Ramos (cell line): ENCODE measurements around the gene MPDU1.
"Not testable (repeated sequence)": the region's sequence is repeated elsewhere in the genome, so short reads cannot be mapped to it uniquely, and the experiment has no call there.

Experiments used
- in situ Hi-C: fragments of 300-500 bp; cut with MboI; formaldehyde crosslinking; loops from one replicate; pipeline ENCODE4 v1.14.3; 2022; ENCODE audit warnings: low sequenced_read_pairs; ENCODE audit not compliant: unreplicated experiment

The MPDU1 gene

DNA sequence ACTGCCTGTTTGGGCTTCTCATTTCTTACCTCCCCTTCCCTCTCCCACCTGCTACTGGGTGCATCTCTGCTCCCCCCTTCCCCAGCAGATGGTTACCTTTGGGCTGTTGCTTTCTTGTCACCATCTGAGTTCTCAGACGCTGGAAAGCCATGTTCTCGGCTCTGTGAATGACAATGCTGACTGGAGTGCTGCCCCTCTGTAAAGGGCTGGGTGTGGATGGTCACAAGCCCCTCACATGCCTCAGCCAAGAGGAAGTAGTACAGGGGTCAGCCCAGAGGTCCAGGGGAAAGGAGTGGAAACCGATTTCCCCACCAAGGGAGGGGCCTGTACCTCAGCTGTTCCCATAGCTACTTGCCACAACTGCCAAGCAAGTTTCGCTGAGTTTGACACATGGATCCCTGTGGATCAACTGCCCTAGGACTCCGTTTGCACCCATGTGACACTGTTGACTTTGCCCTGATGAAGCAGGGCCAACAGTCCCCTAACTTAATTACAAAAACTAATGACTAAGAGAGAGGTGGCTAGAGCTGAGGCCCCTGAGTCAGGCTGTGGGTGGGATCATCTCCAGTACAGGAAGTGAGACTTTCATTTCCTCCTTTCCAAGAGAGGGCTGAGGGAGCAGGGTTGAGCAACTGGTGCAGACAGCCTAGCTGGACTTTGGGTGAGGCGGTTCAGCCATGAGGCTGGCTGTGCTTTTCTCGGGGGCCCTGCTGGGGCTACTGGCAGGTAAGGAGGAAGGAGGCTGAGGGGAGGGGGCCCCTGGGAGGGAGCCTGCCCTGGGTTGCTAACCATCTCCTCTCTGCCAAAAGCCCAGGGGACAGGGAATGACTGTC lies 4.4 kb upstream of the MPDU1 start, which contains the start of gene CD68:
Gene CD68, plus strand, starts transcription at position 638 of the 833 bp plus-strand sequence. Its CDS starts 40 bp downstream, at position 678.
- in situ Hi-C loops: no loop called here

DNA sequence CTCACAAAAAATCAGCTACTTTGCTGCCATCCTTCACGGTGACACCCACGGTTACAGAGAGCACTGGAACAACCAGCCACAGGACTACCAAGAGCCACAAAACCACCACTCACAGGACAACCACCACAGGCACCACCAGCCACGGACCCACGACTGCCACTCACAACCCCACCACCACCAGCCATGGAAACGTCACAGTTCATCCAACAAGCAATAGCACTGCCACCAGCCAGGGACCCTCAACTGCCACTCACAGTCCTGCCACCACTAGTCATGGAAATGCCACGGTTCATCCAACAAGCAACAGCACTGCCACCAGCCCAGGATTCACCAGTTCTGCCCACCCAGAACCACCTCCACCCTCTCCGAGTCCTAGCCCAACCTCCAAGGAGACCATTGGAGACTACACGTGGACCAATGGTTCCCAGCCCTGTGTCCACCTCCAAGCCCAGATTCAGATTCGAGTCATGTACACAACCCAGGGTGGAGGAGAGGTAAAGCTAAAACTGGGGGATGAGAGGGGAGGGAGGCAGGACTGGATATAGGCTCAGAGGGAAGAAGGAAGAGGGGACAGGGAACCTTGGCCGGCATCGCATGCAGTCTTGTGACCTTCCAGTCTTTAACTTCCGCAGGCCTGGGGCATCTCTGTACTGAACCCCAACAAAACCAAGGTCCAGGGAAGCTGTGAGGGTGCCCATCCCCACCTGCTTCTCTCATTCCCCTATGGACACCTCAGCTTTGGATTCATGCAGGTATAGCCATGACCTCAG lies 3.6 kb upstream of the MPDU1 start:
- in situ Hi-C loops: no loop called here

DNA sequence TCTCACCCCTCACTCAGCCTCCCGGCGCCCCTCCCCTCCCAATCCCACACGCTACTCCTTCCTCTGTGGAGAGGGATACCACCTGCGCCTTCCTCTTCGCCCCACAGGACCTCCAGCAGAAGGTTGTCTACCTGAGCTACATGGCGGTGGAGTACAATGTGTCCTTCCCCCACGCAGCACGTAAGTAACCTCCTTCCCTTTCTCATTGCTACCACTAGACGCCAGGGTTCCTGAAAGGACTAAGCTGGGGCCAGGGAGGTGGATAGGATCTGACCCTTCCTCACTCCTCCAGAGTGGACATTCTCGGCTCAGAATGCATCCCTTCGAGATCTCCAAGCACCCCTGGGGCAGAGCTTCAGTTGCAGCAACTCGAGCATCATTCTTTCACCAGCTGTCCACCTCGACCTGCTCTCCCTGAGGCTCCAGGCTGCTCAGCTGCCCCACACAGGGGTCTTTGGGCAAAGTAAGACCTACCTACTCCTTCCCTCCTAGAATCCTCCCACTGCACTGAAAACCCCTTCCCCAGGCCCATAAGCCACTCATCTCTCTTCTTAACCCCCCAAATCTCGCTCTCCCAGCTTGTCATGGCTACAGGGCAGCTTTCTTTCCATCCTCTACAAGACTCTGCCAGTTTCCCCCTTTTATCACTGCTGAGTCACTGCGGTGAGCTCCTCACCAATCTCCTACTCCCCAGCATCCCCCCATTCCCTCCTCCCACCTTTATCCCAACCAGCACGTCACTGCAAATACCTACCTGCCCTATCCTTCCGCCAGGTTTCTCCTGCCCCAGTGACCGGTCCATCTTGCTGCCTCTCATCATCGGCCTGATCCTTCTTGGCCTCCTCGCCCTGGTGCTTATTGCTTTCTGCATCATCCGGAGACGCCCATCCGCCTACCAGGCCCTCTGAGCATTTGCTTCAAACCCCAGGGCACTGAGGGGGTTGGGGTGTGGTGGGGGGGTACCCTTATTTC lies 2.8 kb upstream of the MPDU1 start:
- in situ Hi-C loops: no loop called here

DNA sequence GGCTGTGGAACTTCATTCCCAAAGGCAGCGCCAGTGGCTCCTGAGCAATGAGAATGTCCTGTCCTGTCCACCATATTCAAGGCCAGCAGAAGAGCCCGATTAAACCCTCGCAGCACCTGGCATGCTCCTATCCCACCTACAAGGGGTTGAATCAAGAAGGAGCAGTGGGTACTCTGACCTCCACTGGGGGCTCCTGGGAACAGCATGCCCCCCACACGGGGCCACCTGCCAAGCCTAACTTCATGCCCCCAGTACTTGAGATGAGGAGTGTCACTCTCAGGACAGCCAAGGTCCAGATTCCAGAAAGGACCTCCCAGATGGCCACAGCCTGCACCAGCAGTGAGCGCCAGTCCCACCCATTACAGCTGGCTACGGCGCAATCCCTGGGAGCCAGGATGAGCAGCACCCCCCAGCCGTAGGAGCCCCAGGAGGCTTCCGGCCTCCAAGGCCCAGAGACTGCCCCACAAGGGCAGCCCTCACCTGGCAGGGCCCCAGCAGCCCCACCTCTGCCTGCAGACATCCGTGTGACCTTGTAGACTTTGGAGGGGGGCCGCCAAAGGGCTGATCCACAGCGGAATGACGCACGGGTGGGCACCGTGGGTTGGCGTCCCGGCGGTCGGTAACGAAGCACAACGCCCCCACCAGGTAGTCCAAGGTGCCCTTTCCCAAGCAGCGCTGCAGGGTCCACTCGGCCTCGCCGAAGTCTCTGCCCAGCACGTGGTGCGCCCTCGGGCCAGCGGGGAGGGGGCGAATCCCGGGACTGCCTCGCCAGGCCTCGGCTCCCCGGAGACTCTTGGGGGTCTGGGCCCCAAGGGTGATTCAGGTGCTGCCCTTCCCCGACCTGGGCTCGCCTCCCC lies 1.0 kb upstream of the MPDU1 start:
- in situ Hi-C loops: no loop called here

DNA sequence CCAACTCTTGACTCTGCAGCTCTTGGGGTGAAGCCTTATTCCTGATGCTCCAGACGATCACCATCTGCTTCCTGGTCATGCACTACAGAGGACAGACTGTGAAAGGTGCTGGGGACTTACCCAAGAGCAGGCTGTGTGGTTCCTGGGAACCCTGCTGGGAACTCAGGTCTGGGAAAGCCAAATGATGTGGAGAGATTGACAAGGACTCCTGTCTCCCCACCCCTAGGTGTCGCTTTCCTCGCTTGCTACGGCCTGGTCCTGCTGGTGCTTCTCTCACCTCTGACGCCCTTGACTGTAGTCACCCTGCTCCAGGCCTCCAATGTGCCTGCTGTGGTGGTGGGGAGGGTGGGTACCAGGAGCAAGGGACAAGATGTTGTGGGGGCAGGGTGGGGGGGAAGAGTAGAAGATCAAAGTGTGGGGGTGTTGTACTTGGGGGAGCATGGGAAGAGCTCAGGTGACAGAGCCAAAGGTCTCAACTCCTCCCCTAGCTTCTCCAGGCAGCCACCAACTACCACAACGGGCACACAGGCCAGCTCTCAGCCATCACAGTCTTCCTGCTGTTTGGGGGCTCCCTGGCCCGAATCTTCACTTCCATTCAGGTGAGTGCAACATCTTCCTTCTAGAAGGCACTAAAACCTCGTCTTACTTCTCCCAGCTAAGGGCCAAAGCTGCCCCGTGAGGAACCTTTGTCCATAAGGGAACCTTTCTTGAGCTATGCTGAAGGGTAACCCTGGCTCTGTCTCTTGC lies 3.2 kb downstream of the MPDU1 start:
- in situ Hi-C loops: no loop called here

DNA sequence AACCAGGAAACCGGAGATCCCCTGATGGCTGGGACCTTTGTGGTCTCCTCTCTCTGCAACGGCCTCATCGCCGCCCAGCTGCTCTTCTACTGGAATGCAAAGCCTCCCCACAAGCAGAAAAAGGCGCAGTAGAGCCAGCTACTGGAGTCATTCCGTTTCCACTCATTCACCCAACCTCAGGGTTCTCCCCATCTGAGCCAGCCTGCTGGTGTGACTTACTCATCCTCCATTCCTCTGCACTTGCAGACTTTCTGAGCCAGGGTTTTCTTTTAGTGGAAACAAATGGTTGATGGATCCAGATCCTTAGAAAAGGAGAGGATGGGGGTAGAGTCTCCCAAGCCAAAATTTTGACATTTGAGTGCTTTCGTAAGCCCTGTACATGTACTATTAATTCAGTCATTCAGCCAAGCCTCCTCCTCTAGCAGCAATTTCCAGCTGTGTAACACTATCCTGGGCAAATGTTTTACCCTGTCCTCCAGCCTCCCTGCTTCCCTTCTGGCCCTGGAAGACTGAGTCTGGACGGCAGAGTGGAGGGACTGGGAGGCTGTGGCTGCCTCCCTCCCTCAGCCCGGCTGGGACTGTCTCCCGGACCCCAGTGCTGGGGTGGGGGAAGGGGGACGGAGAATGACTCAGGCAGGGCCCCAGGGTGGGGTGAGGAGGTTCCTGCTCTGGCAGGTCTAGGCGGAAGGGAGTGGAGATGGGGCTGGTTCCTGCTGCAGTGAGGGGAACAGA lies 3.9 kb downstream of the MPDU1 start:
- in situ Hi-C loops: no loop called here

DNA sequence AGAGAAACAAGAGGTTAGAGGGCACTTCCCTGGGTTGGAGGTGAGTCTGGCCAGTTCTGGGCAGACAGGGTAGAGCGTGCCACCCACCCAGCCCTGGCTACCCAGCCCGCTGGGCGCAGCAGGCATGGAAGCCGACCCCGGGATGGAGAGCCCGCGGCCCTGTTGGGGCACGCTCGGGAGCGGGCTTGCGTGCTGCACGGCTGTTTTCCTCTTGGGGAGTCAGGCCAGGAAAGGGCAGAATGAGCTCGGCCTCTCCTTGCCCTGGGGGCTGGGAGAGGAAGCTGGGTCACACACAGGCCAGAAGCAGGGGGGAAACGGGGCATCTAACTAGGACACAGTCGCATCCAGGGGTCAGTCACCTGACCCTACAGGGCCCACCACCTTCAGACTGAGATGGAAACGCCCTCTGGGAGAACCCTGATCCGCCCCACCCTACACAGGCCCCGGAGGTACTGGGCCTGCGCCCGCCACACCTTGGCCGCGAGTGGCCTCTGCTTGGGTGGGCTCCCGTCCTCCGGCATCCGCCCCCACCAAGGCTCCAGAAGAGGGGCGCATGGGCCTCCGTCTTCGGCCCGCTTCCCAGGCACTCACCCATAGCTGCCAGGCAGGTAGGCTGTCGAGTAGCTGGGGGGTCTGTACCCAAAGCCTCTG lies 5.0 kb downstream of the MPDU1 start:
- in situ Hi-C loops: no loop called here

DNA sequence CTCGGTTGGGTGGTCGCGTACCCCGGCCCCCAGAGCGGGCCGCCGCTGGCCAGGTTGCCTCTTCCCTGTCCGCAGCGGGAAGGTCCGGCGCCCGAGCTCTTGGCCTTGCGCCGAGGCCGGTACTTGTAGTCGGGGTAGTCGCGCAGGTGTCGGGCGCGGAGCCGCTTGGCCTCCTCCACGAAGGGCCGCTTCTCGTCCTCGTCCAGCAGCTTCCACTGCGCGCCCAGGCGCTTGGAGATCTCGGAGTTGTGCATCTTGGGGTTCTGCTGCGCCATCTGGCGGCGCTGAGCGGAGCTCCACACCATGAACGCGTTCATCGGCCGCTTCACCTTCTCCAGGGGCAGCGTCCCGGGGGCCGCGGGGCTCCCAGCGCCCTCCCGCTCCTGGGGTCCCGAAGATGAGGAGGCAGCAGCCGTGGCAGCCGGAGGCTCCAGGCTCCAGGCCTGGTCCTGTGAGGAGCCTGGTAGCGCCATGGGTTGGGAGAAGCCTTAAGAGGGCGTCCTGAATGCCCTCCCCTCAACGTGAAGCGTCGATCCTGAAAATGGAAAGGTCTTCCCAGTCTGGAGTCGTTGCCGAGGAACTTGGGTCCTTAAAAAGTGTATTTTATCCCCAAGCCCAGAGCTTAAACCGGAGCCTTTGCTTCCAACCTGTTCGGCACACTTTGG lies 5.7 kb downstream of the MPDU1 start:
- in situ Hi-C loops: no loop called here

DNA sequence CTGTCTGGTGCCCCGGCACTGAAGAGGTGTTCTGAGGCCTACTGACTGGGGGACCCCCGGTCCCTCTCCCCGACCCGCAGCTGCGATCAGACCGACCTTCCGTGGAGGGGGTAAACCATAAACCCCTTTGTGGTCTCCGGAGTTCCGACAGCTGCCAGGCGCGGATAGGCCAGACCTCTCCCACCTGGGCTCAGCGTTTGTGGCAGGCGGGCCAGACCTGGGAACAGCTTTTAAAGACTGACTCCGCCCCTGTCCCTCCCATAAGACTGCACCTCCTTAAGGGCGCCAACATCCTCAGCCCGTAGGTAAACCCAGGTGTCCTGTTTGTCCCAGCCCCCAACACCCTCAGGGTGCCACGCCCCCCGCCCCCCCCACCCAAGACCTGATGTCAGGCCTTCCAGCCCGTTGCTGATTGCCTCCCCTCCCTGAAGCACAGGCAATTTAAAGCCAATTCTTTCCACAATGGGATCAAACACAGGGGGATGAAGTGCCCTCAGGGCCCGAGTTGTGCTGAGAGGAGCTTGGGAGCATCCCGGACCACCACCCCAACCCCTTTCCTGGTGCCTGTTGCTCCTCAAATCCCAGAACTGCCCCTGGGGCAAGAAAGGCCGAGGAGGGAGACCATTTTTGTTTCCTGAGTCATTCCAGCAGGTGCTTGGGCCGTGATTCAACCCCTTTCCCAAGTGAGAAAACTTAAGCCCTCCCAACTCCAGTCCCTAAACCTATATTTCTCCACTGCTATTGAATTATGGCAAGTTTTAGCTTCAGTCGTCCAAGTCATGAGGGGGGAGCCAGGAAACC lies 6.4 kb downstream of the MPDU1 start, which contains the start of gene SOX15:
Gene SOX15, minus strand, starts transcription at position 204 of the 801 bp plus-strand sequence. CDS start 418 bp downstream, outside the sequence.
- in situ Hi-C loops: no loop called here

DNA sequence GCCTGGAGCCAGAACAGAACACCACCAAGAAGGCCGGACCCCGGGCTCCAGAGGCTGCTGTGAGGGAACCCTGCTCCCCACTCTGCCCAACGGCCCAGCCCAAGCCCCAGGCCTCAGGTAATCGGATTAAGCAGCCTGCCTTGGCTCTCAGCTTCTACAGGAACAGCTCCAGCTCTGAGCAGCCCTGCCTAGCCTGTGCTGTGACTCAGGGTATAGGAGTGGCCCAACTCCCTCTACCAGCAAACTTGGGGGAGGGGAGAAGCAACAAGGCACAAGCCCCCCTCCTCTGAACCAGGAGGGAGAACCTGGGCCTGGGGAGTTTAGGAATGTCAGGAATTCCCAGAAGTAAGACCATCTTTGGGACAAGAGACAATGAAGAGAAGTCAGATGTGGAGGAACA lies 7.1 kb downstream of the MPDU1 start:
- in situ Hi-C loops: no loop called here

DNA sequence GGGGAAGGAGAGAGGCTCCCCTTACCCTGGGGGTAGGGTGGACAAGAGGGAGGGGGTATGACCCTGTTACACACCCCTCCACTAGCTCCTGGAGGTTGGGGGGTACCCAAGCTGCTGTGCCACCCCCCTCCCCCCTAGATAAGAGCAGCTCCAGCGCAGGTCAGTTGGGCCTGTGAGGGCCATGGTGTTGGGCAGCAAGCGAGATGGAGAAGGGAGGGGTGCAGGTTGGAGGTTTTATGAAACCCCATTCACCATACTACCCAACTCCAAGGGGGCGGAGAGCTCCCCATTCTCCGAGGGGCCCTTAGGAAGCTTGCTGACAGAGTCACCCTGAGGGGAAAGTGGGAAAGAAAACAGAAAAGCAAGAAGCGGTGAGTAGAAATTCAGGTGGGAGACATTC lies 7.9 kb downstream of the MPDU1 start:
- in situ Hi-C loops: no loop called here

DNA sequence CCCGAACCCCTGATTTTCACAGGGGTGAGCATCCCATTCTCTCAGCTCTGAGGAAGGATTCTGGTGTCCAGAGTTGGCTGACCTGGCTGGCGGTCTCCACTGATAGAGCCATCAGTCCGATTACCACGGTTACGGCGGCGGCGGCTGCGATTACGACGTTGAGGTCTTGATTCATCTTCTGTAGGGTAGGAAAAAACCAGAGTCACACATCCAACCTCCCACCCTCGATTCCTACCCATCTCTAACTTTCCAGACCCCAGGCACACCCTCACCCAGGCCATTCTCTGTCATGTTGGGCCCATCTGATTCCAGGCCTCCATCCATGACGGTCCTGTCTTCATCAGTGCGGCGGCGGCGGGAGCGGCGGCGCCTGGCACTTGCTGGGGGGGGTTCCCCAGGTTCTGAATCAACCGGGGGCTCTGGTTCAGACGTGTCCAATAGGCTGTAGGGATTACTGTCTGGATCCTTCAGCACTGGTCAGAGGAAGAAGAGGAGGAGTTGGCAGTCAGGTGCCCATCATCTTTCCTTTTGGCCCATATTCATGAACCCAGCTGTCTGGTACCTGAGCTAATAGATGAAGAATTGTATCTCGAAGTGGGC lies 8.9 kb downstream of the MPDU1 start:
- in situ Hi-C loops: no loop called here

DNA sequence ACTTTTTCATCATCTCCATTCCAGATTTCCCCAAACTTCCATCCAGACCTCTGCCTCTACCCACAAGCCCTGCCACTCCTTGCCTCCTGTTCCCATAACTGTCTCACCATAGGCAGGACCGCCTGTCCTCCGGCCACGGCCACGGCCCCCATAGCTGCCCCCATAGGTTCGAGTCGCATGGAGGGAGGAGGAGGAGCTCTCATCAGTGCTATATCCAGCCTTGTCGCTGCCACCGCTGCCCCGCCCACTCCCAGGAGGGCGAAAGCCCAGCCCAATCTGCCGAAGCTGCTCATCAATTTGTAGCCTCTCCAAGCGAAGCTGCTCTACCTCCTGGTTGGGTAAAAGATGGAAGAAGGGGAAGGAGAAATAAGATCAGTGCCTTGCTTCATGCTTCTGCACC lies 9.6 kb downstream of the MPDU1 start:
- in situ Hi-C loops: no loop called here

DNA sequence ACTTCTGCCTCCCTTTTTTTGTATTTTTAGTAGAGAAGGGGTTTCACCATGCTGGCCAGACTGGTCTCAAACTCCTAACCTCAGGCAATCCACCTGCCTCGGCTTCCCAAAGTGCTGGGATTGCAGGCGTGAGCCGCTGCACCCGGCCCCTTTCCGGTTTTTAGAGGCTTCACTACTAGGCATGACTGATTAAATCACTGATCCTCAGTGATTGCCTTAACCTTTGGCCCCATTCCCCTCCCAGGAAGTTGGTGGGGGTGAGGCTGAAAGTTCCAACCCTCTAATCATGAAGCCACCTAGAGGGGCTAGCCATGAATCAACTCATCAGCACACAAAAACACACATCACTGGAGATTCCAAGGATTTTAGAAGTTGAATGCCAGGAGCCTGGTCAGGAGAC lies 13.9 kb downstream of the MPDU1 start:
- in situ Hi-C loops: not testable (repeated sequence)

DNA sequence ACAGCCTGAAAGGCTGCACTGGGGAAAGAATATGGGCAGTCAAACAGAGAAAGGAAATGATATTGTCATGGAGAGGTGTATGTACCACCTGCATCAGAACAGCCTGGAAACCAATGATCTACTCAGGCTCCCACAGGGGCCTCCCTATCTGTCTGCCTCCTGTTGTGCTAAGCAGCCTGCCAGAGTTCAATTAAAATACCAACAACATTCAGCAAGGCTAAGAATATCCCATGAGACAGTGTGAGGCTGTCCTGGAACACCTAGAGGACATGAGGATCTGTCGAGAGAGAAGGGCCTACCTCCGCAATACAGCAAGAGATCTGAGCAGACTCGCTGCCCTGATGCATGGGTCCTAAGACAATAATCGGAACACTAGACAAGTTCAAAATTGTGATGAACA lies 22.6 kb downstream of the MPDU1 start:
- in situ Hi-C loops: no loop called here

DNA sequence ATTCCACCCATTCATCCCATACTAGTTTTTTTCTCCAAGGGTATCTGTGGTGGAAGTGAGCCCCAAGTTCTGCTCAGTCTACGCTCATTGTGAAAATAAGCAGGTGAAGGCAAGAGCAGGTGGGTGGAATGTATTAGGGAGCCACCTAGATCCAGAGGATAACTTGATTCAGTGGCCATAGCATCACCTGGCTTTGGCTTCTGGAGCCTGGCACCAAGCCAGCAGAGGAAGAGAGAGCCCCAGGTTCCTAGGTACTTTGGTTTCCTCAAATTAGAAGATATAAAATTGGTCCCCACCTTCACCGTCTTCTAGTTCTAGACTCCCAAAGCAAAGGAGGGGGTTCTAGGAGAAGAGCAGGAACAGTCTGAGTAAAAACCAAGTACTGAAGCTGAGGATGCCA lies 27.0 kb downstream of the MPDU1 start:
- in situ Hi-C loops: no loop called here
